ENCODE results near the gene MUL1. TPM values are rescaled to one million over a fixed set of nuclear protein-coding genes. Genes with fewer than 3 reads are reported as not detected.
A peak's percentile ranks its signal among the peaks of the same experiment; 100 is the strongest.

The MUL1 gene
- total RNA-seq, 2 donors from 2014 or later: 15.6 to 19.8 TPM

- DNase-seq: peak; percentile 97
- H3K9me3 Mint-ChIP-seq: no peaks in the 10 kb centered on the region
- Histone ChIP-seq H3K4me1 (ENCODE audit: control insufficient read depth, insufficient read depth, low read length) (no peaks in the 10 kb centered on the region), H3K9ac (ENCODE audit: extremely low read depth, low read length, poor library complexity, severe bottlenecking) (no peak overlapping the region), H3K27ac (ENCODE audit: low read depth, low read length) (no peak overlapping the region), H3K9me3 (ENCODE audit: control insufficient read depth, low read length) (no peaks in the 10 kb centered on the region), H3K27me3 (ENCODE audit: control insufficient read depth, insufficient read depth, low read length, poor library complexity, severe bottlenecking) (peaks cover 41% of the 10 kb centered on the region), H3K4me3 (ENCODE audit: low read length) (no peak overlapping the region), H3K36me3 (ENCODE audit: control insufficient read depth, insufficient read depth, low read length) (peaks cover 6% of the 10 kb centered on the region)
- H3K4me3 Mint-ChIP-seq: no peak overlapping the region
- peaks cover 4% of the 10 kb centered on the region for H3K36me3 Mint-ChIP-seq (ENCODE audit: low read depth)
- H3K4me1 Mint-ChIP-seq: no peaks in the 10 kb centered on the region
- TF ChIP-seq, protein P1, sequence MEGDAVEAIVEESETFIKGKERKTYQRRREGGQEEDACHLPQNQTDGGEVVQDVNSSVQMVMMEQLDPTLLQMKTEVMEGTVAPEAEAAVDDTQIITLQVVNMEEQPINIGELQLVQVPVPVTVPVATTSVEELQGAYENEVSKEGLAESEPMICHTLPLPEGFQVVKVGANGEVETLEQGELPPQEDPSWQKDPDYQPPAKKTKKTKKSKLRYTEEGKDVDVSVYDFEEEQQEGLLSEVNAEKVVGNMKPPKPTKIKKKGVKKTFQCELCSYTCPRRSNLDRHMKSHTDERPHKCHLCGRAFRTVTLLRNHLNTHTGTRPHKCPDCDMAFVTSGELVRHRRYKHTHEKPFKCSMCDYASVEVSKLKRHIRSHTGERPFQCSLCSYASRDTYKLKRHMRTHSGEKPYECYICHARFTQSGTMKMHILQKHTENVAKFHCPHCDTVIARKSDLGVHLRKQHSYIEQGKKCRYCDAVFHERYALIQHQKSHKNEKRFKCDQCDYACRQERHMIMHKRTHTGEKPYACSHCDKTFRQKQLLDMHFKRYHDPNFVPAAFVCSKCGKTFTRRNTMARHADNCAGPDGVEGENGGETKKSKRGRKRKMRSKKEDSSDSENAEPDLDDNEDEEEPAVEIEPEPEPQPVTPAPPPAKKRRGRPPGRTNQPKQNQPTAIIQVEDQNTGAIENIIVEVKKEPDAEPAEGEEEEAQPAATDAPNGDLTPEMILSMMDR (conservative IDR thresholded peaks at IDR 0.05): peak; percentile 89
- 9 to 12% methylated on average over 12 to 16 of the region's 16 CpGs for WGBS, 2 experiments (ENCODE audit: insufficient coverage in 1 of 2, insufficient read length in 1 of 2)
- no peak overlapping the region for H3K27ac Mint-ChIP-seq
- peaks cover 45% of the 10 kb centered on the region for H3K27me3 Mint-ChIP-seq (ENCODE audit: insufficient read depth)
These were observed 13.9 kb downstream of the MUL1 start for GRCh38 chr1:20493839-20494608.

GRCh38 chr1:20493309-20493708 lies 14.6 kb downstream of the MUL1 start:
- TF ChIP-seq, protein P1 (conservative IDR thresholded peaks at IDR 0.05): no peak
- Histone ChIP-seq H3K4me3 (ENCODE audit: low read length) (no peak overlapping the region), H3K9ac (ENCODE audit: extremely low read depth, low read length, poor library complexity, severe bottlenecking) (no peak overlapping the region), H3K27ac (ENCODE audit: low read depth, low read length) (no peak overlapping the region), H3K4me1 (ENCODE audit: control insufficient read depth, insufficient read depth, low read length) (no peaks in the 10 kb centered on the region), H3K9me3 (ENCODE audit: control insufficient read depth, low read length) (no peaks in the 10 kb centered on the region), H3K27me3 (ENCODE audit: control insufficient read depth, insufficient read depth, low read length, poor library complexity, severe bottlenecking) (peaks cover 48% of the 10 kb centered on the region), H3K36me3 (ENCODE audit: control insufficient read depth, insufficient read depth, low read length) (no peaks in the 10 kb centered on the region)
- 63 to 67% methylated on average over 5 of the region's 5 CpGs for WGBS, 2 experiments (ENCODE audit: insufficient coverage in 1 of 2, insufficient read length in 1 of 2)
- no peak overlapping the region for H3K27ac Mint-ChIP-seq
- H3K4me1 Mint-ChIP-seq: no peaks in the 10 kb centered on the region
- no peak for DNase-seq
- H3K4me3 Mint-ChIP-seq: no peak overlapping the region
- H3K9me3 Mint-ChIP-seq: no peaks in the 10 kb centered on the region
- peaks cover 52% of the 10 kb centered on the region for H3K27me3 Mint-ChIP-seq (ENCODE audit: insufficient read depth)
- no peaks in the 10 kb centered on the region for H3K36me3 Mint-ChIP-seq (ENCODE audit: low read depth)

- Histone ChIP-seq H3K4me1 (ENCODE audit: control insufficient read depth, insufficient read depth, low read length) (no peaks in the 10 kb centered on the region), H3K27ac (ENCODE audit: low read depth, low read length) (no peak overlapping the region), H3K9me3 (ENCODE audit: control insufficient read depth, low read length) (no peaks in the 10 kb centered on the region), H3K27me3 (ENCODE audit: control insufficient read depth, insufficient read depth, low read length, poor library complexity, severe bottlenecking) (peaks cover 54% of the 10 kb centered on the region), H3K36me3 (ENCODE audit: control insufficient read depth, insufficient read depth, low read length) (no peaks in the 10 kb centered on the region), H3K9ac (ENCODE audit: extremely low read depth, low read length, poor library complexity, severe bottlenecking) (no peak overlapping the region), H3K4me3 (ENCODE audit: low read length) (no peak overlapping the region)
- H3K4me1 Mint-ChIP-seq: no peaks in the 10 kb centered on the region
- DNase-seq: no peak
- TF ChIP-seq, protein P1 (conservative IDR thresholded peaks at IDR 0.05): no peak
- H3K4me3 Mint-ChIP-seq: no peak overlapping the region
- H3K27ac Mint-ChIP-seq: no peak overlapping the region
- no peaks in the 10 kb centered on the region for H3K9me3 Mint-ChIP-seq
- no peaks in the 10 kb centered on the region for H3K36me3 Mint-ChIP-seq (ENCODE audit: low read depth)
- peaks cover 58% of the 10 kb centered on the region for H3K27me3 Mint-ChIP-seq (ENCODE audit: insufficient read depth)
- WGBS, 2 experiments (ENCODE audit: insufficient coverage in 1 of 2, insufficient read length in 1 of 2): 68 to 85% methylated on average over 5 to 7 of the region's 7 CpGs
These were observed 15.2 kb downstream of the MUL1 start for GRCh38 chr1:20492751-20493150.
